CD4-positive, CD25-positive, alpha-beta regulatory T cell (primary cell): ENCODE data around the gene NFIX. TPM values are rescaled to one million over a fixed set of nuclear protein-coding genes. Genes with fewer than 3 reads are reported as not detected.

Experiments used
- ATAC-seq, 2 donors: fragments of 150-1000 bp; cut with Tn5 transposase; one replicate each; pipeline ENCODE4 v1.10.0; 2021; ENCODE audit warnings: low read depth in 2 of 2, moderate number of reproducible peaks in 2 of 2, moderate library complexity in 1 of 2
- DNase-seq, 3 donors: peaks; one replicate each; pipeline versions ENCODE4 v3.0.0 to v3.0.0-alpha.2; 2012 to 2022; ENCODE audit warnings: mixed read lengths in 1 of 3
- H3K27ac ChIP-seq: one replicate; pipeline ENCODE4 v1.7.0; 2013; ENCODE audit warnings: mild to moderate bottlenecking, low read length; ENCODE audit not compliant: insufficient read depth, poor library complexity, severe bottlenecking
- H3K27me3 ChIP-seq: one replicate; pipeline ENCODE4 v1.7.0; 2013; ENCODE audit warnings: low read length; ENCODE audit not compliant: control insufficient read depth, insufficient read depth
- H3K36me3 ChIP-seq: one replicate; pipeline ENCODE4 v1.7.0; 2013; ENCODE audit warnings: mild to moderate bottlenecking, low read length, moderate library complexity; ENCODE audit not compliant: control insufficient read depth, insufficient read depth
- H3K4me1 ChIP-seq: 2 replicates; pipeline ENCODE4 v1.7.0; 2013; ENCODE audit warnings: mild to moderate bottlenecking, low read length; ENCODE audit not compliant: insufficient read depth, control insufficient read depth, poor library complexity, severe bottlenecking
- H3K4me3 ChIP-seq: one replicate; pipeline ENCODE4 v1.7.0; 2013; ENCODE audit warnings: low read depth, mild to moderate bottlenecking, low read length, moderate library complexity
- H3K9me3 ChIP-seq, 2 experiments: 1 replicate in 1 of 2; 2 replicates in 1 of 2; pipeline ENCODE4 v1.7.0; 2013; ENCODE audit warnings: low read length in 2 of 2, mild to moderate bottlenecking in 1 of 2, moderate library complexity in 1 of 2; ENCODE audit not compliant: control insufficient read depth in 2 of 2
- H3K27ac Mint-ChIP-seq, 3 donors: one replicate each; pipeline ENCODE4 v1.8.0; 2020 to 2022; ENCODE audit warnings: mild to moderate bottlenecking in 3 of 3, mixed read lengths in 3 of 3, moderate library complexity in 2 of 3
- H3K27me3 Mint-ChIP-seq: one replicate; pipeline ENCODE4 v1.8.0; 2022; ENCODE audit warnings: mild to moderate bottlenecking, mixed read lengths
- H3K36me3 Mint-ChIP-seq: one replicate; pipeline ENCODE4 v1.8.0; 2020; ENCODE audit warnings: mixed read lengths
- H3K4me1 Mint-ChIP-seq, 4 donors: one replicate each; pipeline ENCODE4 v1.8.0; 2020 to 2022; ENCODE audit warnings: mixed read lengths in 4 of 4, mild to moderate bottlenecking in 1 of 4
- H3K4me3 Mint-ChIP-seq, 4 donors: one replicate each; pipeline ENCODE4 v1.8.0; 2020 to 2022; ENCODE audit warnings: mild to moderate bottlenecking in 4 of 4, mixed read lengths in 4 of 4, moderate library complexity in 3 of 4
- H3K9me3 Mint-ChIP-seq, 7 donors: one replicate each; pipeline ENCODE4 v1.8.0; 2020 to 2022; ENCODE audit warnings: mixed read lengths in 7 of 7, mild to moderate bottlenecking in 3 of 7, moderate library complexity in 2 of 7
- polyA plus RNA-seq, 4 donors: library from polyadenylated mRNA; unstranded; fragments of 300-500 nt; fragmentation: Illumina TruSeq; gene quantifications; one replicate each; pipeline ENCODE4 v1.2.3, GENCODE V29; 2021
- total RNA-seq: library from RNA; stranded (reverse); gene quantifications from one replicate; pipeline ENCODE4 v1.2.3, GENCODE V29; 2022

NFIX gene
- total and polyA plus RNA-seq, 5 donors from 2014 or later = 0.15 to 1.2 TPM; not detected in 3

- ATAC-seq (no peak), DNase-seq (no peak)
- no peaks in the 10 kb centered on the region for H3K9me3 ChIP-seq
- no peak overlapping the region for H3K4me3 ChIP-seq
- H3K27ac ChIP-seq = no peak overlapping the region
- H3K4me1 ChIP-seq = no peaks in the 10 kb centered on the region
- peaks cover 5% of the 10 kb centered on the region for H3K27me3 Mint-ChIP-seq
- no peaks in the 10 kb centered on the region for H3K36me3 Mint-ChIP-seq
- H3K27ac Mint-ChIP-seq = no peak overlapping the region
- no peak overlapping the region for H3K4me3 Mint-ChIP-seq
- no peaks in the 10 kb centered on the region for H3K36me3 ChIP-seq
- no peaks in the 10 kb centered on the region for H3K27me3 ChIP-seq
- H3K9me3 Mint-ChIP-seq = no peaks in the 10 kb centered on the region
- H3K4me1 Mint-ChIP-seq = peaks cover 0 to 3% (median 0%) of the 10 kb centered on the region in 4 donors
These were observed 40.6 kb downstream of the NFIX start for GRCh38 chr19:13035820-13036365.

GRCh38 chr19:13036366-13036976 lies 41.2 kb downstream of the NFIX start:
- DNase-seq = no peak
- H3K4me1 ChIP-seq = no peaks in the 10 kb centered on the region
- H3K27me3 ChIP-seq = no peaks in the 10 kb centered on the region
- Mint-ChIP-seq H3K4me3 (no peak overlapping the region), H3K27ac (no peak overlapping the region), H3K9me3 (no peaks in the 10 kb centered on the region), H3K27me3 (peaks cover 5% of the 10 kb centered on the region), H3K4me1 (peaks cover 0 to 3% (median 0%) of the 10 kb centered on the region in 4 donors), H3K36me3 (no peaks in the 10 kb centered on the region)
- no peaks in the 10 kb centered on the region for H3K36me3 ChIP-seq
- ATAC-seq = no peak
- no peaks in the 10 kb centered on the region for H3K9me3 ChIP-seq
- no peak overlapping the region for H3K4me3 ChIP-seq
- H3K27ac ChIP-seq = no peak overlapping the region

GRCh38 chr19:13037161-13037560 lies 41.9 kb downstream of the NFIX start:
- no peak overlapping the region for H3K27ac Mint-ChIP-seq

GRCh38 chr19:13037731-13038130 lies 42.5 kb downstream of the NFIX start:
- H3K4me3 ChIP-seq = no peak overlapping the region
- no peaks in the 10 kb centered on the region for H3K4me1 ChIP-seq
- Mint-ChIP-seq H3K27me3 (no peaks in the 10 kb centered on the region), H3K36me3 (no peaks in the 10 kb centered on the region), H3K4me1 (peaks cover 0 to 3% (median 0%) of the 10 kb centered on the region in 4 donors), H3K4me3 (no peak overlapping the region), H3K9me3 (peaks cover 0 to under 1% (median 0%) of the 10 kb centered on the region in 7 donors), H3K27ac (no peak overlapping the region)
- H3K36me3 ChIP-seq = no peaks in the 10 kb centered on the region
- no peak overlapping the region for H3K27ac ChIP-seq
- ATAC-seq = no peak
- DNase-seq = no peak
- H3K27me3 ChIP-seq = no peaks in the 10 kb centered on the region
- H3K9me3 ChIP-seq = no peaks in the 10 kb centered on the region

More at GRCh38 chr19:13037161-13037560, 41.9 kb downstream of the NFIX start:
- peaks cover 4% of the 10 kb centered on the region for H3K27me3 Mint-ChIP-seq
- Histone ChIP-seq H3K4me3 (no peak overlapping the region), H3K36me3 (no peaks in the 10 kb centered on the region), H3K27ac (no peak overlapping the region), H3K9me3 (no peaks in the 10 kb centered on the region), H3K27me3 (no peaks in the 10 kb centered on the region), H3K4me1 (no peaks in the 10 kb centered on the region)
- H3K4me1 Mint-ChIP-seq = peaks cover 0 to 3% (median 0%) of the 10 kb centered on the region in 4 donors
- no peaks in the 10 kb centered on the region for H3K36me3 Mint-ChIP-seq
- no peaks in the 10 kb centered on the region for H3K9me3 Mint-ChIP-seq
- ATAC-seq (no peak), DNase-seq (no peak)
- no peak overlapping the region for H3K4me3 Mint-ChIP-seq

DNA sequence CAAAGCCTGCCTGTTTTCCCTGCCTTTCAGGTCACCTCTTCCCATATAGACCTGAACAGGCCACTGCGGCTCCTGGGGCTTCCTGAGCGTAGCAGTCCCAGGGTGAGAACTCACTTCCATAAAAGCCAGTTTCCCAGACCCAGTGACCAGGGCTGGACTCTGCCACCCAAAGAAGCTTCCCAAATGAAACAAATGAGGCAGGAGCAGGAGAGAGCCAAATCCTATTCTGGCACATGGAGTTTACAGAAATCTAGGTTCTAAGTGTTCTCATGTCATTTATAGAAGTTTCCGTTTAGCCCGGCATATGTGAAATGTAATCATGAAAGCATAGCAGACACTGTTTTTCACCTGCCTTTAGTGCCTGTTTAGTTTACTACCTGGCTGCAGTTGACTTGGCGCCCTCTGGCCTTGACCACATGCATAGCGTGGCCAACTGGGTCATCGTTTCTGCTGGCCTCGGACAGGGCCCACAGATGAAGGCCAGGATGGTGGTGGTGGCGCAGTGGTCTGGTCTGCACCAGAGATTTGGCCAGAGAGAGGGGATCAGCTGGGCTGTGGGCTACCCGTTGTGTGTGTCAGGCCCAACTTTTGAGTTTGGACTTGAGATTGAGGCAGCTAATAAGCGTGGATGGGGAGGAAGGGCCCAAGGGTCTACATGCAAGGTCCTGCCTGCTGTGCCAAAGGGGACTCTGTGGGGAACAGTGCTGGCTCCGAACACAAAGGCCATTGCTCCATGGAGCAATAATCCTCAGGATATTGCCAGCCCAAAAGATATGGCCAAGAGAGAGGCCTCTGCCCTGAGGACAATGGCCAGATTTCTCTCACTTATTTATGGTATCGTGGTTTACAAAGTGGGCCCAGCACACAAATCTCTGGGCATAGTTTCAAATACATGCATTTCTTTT lies 43.3 kb downstream of the NFIX start:
- Histone ChIP-seq H3K27ac (no peak overlapping the region), H3K27me3 (no peaks in the 10 kb centered on the region), H3K4me3 (no peak overlapping the region), H3K36me3 (no peaks in the 10 kb centered on the region), H3K9me3 (no peaks in the 10 kb centered on the region), H3K4me1 (no peaks in the 10 kb centered on the region)
- no peak for DNase-seq
- peaks cover 0 to 4% (median 1%) of the 10 kb centered on the region in 4 donors for H3K4me1 Mint-ChIP-seq
- no peaks in the 10 kb centered on the region for H3K27me3 Mint-ChIP-seq
- no peaks in the 10 kb centered on the region for H3K36me3 Mint-ChIP-seq
- ATAC-seq = no peak
- peaks cover 0 to 2% (median 0%) of the 10 kb centered on the region in 7 donors for H3K9me3 Mint-ChIP-seq
- H3K4me3 Mint-ChIP-seq = no peak overlapping the region
- H3K27ac Mint-ChIP-seq = no peak overlapping the region

DNA sequence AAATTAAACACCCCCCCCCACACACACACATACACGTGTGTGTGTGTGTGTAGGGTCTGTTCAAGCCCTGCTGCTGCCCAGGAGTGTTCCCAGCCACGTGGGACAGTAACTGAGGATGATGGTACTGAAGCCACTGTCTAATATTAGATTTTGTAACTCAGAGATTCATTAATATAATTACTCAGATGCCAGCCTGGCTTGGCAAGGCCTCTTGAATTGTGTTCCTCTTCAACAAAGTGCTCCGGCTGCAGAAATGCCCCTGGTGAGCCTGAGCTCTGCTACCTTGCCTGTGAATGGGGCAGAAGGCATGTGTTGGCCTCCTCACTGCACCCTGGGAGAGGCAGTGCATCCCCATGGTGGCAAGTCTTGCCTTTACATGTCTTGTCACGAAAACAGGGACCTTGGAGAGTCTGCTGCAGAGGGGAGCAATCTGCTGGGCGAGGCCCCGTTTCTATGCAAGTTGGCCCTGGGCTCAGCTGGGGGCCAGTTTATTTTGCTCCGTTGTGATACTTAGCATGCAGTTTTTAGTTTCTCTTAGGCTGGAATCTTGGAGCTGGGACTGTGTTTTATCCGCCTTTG lies 44.0 kb downstream of the NFIX start:
- Mint-ChIP-seq H3K27ac (no peak overlapping the region), H3K36me3 (no peaks in the 10 kb centered on the region), H3K27me3 (no peaks in the 10 kb centered on the region), H3K4me1 (peaks cover 0 to 4% (median 2%) of the 10 kb centered on the region in 4 donors), H3K4me3 (no peak overlapping the region), H3K9me3 (peaks cover 0 to 2% (median 0%) of the 10 kb centered on the region in 7 donors)
- no peak for ATAC-seq
- no peak for DNase-seq
- no peak overlapping the region for H3K27ac ChIP-seq
- H3K27me3 ChIP-seq = no peaks in the 10 kb centered on the region
- H3K4me1 ChIP-seq = no peaks in the 10 kb centered on the region
- no peak overlapping the region for H3K4me3 ChIP-seq
- H3K9me3 ChIP-seq = no peaks in the 10 kb centered on the region
- no peaks in the 10 kb centered on the region for H3K36me3 ChIP-seq

DNA sequence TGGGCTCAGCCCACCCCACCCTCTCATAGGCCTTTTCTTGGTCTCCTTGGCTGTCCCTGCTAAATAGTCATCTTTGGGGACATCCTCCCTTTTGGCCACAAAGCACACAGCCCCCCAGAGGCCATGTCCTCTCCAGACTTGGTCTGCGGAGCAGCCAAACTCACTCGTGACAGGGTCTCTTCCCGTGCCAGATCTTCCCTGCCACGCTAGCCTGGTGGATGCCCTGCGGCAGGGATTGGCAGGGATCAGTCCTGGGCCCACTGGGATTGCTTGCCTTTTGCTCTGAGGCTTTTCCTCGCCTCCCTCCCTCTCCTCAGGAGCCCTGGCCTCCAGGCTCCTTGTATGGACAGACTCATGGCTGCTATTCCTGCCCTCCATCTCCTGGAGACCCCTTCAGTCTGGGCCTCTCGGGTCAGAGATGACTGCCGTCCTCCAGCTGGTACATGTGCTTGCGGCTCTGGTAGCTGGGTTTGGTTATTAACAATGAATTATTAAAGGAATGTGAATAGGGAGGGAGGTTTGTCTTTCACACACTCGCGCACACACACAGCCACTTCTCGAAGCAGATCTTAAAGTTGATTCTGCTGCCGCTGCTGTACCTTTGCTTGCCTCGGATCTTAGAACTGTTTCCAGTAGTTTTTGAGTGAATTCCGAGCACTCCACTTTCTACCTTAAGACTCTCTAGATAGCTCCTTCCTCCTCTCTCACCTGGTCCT lies 45.1 kb downstream of the NFIX start:
- H3K27ac Mint-ChIP-seq = no peak overlapping the region
- H3K4me1 ChIP-seq = no peaks in the 10 kb centered on the region
- H3K36me3 Mint-ChIP-seq = no peaks in the 10 kb centered on the region
- H3K4me3 Mint-ChIP-seq = no peak overlapping the region
- H3K27me3 Mint-ChIP-seq = peaks cover 8% of the 10 kb centered on the region
- no peak for ATAC-seq
- H3K27me3 ChIP-seq = no peaks in the 10 kb centered on the region
- peaks cover 0 to 2% (median 0%) of the 10 kb centered on the region in 7 donors for H3K9me3 Mint-ChIP-seq
- peaks cover 0 to 4% (median 2%) of the 10 kb centered on the region in 4 donors for H3K4me1 Mint-ChIP-seq
- DNase-seq = no peak
- no peaks in the 10 kb centered on the region for H3K9me3 ChIP-seq
- H3K4me3 ChIP-seq = no peak overlapping the region
- no peaks in the 10 kb centered on the region for H3K36me3 ChIP-seq
- no peak overlapping the region for H3K27ac ChIP-seq
